OCI-LY1 (cell line): ENCODE results near the gene CCL27.

Experiments used
- EZH2 ChIP-seq: fragments of 200-600 bp; sonication (generic), shearing (Covaris generic); IDR thresholded peaks from 2 replicates; pipeline ENCODE4 v1.8.0; 2017; ENCODE audit warnings: borderline replicate concordance, mixed run types, mild to moderate bottlenecking, antibody characterized with exemption, low read length, moderate library complexity, mixed read lengths
- TF ChIP-seq, protein P1 (sequence below): fragments of 200-600 bp; sonication (generic), shearing (Covaris generic); IDR thresholded peaks from 2 replicates; pipeline ENCODE4 v1.5.1; 2017; ENCODE audit warnings: mild to moderate bottlenecking, antibody characterized with exemption, low read length, moderate library complexity, mixed read lengths

DNA sequence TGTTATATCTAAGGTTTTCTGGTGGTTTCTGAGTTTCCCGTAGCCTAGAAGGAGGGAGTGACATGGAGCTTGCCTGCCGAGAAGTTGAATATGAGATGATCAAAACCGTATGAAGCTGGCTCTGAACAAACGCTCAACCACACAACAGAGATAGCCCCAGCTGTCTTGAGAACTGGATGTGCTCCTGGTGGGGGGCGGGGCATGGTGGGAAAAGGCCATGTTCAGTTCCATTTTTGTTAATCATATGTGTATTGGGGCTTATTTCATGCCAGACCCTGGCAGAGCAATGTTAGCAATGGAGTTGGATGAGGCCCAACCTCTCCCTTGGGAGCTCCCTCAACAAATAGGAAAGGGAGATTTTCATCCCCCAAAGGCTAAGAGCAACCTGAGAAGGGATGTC lies 23.8 kb upstream of the CCL27 start:
- TF ChIP-seq, protein P1, sequence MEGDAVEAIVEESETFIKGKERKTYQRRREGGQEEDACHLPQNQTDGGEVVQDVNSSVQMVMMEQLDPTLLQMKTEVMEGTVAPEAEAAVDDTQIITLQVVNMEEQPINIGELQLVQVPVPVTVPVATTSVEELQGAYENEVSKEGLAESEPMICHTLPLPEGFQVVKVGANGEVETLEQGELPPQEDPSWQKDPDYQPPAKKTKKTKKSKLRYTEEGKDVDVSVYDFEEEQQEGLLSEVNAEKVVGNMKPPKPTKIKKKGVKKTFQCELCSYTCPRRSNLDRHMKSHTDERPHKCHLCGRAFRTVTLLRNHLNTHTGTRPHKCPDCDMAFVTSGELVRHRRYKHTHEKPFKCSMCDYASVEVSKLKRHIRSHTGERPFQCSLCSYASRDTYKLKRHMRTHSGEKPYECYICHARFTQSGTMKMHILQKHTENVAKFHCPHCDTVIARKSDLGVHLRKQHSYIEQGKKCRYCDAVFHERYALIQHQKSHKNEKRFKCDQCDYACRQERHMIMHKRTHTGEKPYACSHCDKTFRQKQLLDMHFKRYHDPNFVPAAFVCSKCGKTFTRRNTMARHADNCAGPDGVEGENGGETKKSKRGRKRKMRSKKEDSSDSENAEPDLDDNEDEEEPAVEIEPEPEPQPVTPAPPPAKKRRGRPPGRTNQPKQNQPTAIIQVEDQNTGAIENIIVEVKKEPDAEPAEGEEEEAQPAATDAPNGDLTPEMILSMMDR: no peak
- no peak for TF ChIP-seq EZH2
